Esophagus muscularis mucosa (tissue), 4 donors: ENCODE measurements around the gene CDS2.

Source experiments
- CTCF ChIP-seq, 3 experiments: fragments of 200-600 bp in 2 of 3; fragments of 450-650 bp in 1 of 3; sonication (generic) in 2 of 3; IDR thresholded peaks; one replicate each; pipeline ENCODE4 v1.5.1; 2017 to 2019; ENCODE audit warnings: antibody characterized with exemption in 3 of 3, mild to moderate bottlenecking in 2 of 3, moderate library complexity in 1 of 3
- EP300 ChIP-seq: sonication (generic); formaldehyde crosslinking; IDR thresholded peaks from one replicate; pipeline ENCODE4 v1.6.1; 2017; ENCODE audit warnings: antibody characterized with exemption
- POLR2A ChIP-seq: fragments of 450-650 bp; IDR thresholded peaks from one replicate; pipeline ENCODE4 v1.6.1; 2017; ENCODE audit warnings: antibody characterized with exemption, moderate library complexity, mild to moderate bottlenecking, low read depth
- POLR2AphosphoS5 ChIP-seq, 2 donors: sonication (generic); formaldehyde crosslinking; IDR thresholded peaks; one replicate each; pipeline ENCODE4 v1.6.1; 2017; ENCODE audit warnings: antibody characterized with exemption in 2 of 2

DNA sequence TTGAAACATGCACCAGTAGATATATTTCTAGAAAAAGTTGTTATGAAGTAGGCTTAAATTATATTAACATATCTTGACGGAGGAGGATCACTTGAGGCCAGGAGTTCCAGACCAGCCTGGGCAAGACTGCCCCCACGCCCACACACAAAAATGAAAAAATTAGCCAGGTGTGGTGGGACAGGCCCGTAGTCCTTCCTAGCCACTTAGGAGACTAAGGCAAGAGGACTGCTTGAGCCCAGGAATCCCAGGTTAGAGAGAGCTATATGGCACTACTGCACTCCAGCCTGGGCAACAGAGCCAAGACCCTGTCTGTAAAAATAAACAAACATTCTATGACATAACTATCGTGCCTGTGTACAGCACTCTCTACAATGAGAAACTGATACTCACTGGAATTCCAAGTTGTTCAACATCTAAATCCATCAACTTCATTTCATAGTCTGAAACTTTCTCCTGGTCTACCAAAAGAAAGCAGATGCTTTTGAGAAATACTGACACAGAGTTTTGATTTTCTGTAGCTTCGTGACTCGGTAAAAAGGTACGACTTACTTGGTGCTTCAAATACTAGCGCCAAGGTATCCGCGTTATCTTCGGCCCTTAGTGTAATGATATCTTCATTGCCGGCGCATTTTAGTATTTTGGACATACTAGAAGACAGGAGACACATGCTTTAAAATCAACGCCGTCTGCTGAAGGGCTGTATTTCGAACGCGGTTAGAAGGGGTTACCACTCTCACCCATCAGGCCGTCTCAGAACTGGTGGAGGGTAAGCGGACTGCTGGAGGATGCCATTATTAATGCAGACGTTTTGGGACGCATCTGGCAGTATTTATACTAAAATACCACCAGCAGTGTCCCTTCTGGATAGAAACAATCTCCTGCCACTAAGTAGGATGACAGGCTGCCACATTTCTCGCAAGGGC is 8.3 kb upstream of the CDS2 start:
- TF ChIP-seq CTCF (IDR thresholded peaks at IDR 0.05) (no peak), POLR2A (no peak), POLR2AphosphoS5 (IDR thresholded peaks at IDR 0.05) (no peak), EP300 (no peak)
